HG03196 (cell line): ENCODE measurements around the gene GRK2.

Source experiments
- ATAC-seq: cut with Tn5 transposase; IDR thresholded peaks from one replicate; pipeline ENCODE4 v1.9.1; 2021; ENCODE audit not compliant: unreplicated experiment

Gene GRK2

GRCh38 chr11:67293090-67293489 is 26.8 kb downstream of the GRK2 start:
- ATAC-seq, result no peak

- no peak for ATAC-seq
These were observed 29.6 kb downstream of the GRK2 start for GRCh38 chr11:67295846-67296245.

GRCh38 chr11:67298786-67299185 is 32.5 kb downstream of the GRK2 start:
- ATAC-seq, result no peak

- ATAC-seq, result no peak
These were observed 33.4 kb downstream of the GRK2 start for GRCh38 chr11:67299471-67300191.

GRCh38 chr11:67300256-67300755 is 34.0 kb downstream of the GRK2 start:
- ATAC-seq, result no peak

- no peak for ATAC-seq
These were observed 34.6 kb downstream of the GRK2 start for GRCh38 chr11:67300756-67301312.

- ATAC-seq, result no peak
These were observed 35.1 kb downstream of the GRK2 start for GRCh38 chr11:67301313-67301921.

GRCh38 chr11:67301951-67302516 is 35.8 kb downstream of the GRK2 start:
- no peak for ATAC-seq

GRCh38 chr11:67302571-67303131 is 36.4 kb downstream of the GRK2 start:
- no peak for ATAC-seq

GRCh38 chr11:67303132-67303834 is 37.0 kb downstream of the GRK2 start, which contains the start of gene SSH3:
TSS of gene SSH3 (plus strand) at chr11:67303530. CDS start at chr11:67303626, 96 bp downstream.
- ATAC-seq, result no peak

- ATAC-seq, result no peak
These were observed 37.6 kb downstream of the GRK2 start for GRCh38 chr11:67303835-67304411.

GRCh38 chr11:67304511-67305113 is 38.3 kb downstream of the GRK2 start:
- no peak for ATAC-seq

- no peak for ATAC-seq
These were observed 40.7 kb downstream of the GRK2 start for GRCh38 chr11:67306769-67307544.

GRCh38 chr11:67307545-67308001 is 41.3 kb downstream of the GRK2 start:
- no peak for ATAC-seq

GRCh38 chr11:67308031-67308866 is 42.0 kb downstream of the GRK2 start:
- ATAC-seq, result no peak

GRCh38 chr11:67309166-67309565 is 42.9 kb downstream of the GRK2 start:
- no peak for ATAC-seq

- ATAC-seq, result no peak
These were observed 43.4 kb downstream of the GRK2 start for GRCh38 chr11:67309661-67310061.
